Measurements from ENCODE around the gene ACTG1. TPM values are rescaled to one million over a fixed set of nuclear protein-coding genes. Genes with fewer than 3 reads are reported as not detected.

Gene ACTG1
- total and polyA plus RNA-seq, 4 donors: 347 to 1,699 (median 1,282) TPM

DNA sequence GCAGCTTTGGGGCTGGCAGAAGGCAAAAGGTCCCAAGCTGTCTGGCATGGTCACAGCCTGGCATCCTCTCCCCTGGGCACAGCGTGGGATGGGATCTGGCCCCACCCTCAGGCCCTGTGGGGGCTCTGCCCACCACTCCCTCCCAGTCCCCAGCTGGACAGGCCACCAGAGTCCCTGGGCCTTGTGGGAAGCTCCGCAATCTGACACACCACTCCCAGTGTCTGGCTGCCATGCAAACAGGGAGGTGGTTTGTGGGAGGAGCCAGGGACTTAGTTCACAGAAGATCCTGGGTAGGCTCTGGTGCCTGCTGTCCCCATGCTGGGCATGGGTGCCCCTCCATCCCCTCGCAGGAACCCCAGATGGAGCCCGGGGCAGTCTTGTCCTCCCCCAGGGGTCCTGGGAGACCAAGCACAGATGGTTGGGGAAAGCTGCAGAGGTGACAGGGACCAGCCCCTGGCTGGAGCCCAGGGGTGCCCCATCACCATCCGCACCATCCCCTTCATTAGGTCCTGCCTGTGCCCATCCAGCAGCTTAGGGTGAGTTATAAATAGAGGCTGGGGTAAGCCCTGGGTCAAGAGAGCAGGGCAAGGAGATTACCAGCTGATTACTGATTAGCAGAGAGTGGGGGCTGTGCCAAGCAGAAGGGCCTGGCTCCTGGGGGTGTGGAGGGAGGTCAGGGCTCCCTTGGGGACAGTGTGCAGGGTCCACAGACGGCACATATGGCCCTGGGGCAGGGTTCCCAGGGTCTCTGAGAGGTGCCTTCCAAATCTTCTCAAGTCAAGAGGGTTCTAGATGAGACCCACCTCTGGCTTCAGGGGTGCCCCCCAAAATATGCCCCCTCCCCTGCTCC lies 21.8 kb upstream of the ACTG1 start (continued):
- TF ChIP-seq, protein P1, sequence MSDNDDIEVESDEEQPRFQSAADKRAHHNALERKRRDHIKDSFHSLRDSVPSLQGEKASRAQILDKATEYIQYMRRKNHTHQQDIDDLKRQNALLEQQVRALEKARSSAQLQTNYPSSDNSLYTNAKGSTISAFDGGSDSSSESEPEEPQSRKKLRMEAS (IDR thresholded peaks at IDR 0.05): no peak
- TF ChIP-seq RXRA (IDR thresholded peaks at IDR 0.05) (no peak), EGR1 (IDR thresholded peaks at IDR 0.05; ENCODE audit: low read depth in 2 of 2) (no peak), RAD21 (IDR thresholded peaks at IDR 0.05) (no peak), NR2F2 (IDR thresholded peaks at IDR 0.05) (no peak), JUND (IDR thresholded peaks at IDR 0.05) (no peak), GABPA (IDR thresholded peaks at IDR 0.05 in 1 of 2, conservative IDR thresholded peaks at IDR 0.05 in 1 of 2) (no peak)
- TF ChIP-seq, protein P2, sequence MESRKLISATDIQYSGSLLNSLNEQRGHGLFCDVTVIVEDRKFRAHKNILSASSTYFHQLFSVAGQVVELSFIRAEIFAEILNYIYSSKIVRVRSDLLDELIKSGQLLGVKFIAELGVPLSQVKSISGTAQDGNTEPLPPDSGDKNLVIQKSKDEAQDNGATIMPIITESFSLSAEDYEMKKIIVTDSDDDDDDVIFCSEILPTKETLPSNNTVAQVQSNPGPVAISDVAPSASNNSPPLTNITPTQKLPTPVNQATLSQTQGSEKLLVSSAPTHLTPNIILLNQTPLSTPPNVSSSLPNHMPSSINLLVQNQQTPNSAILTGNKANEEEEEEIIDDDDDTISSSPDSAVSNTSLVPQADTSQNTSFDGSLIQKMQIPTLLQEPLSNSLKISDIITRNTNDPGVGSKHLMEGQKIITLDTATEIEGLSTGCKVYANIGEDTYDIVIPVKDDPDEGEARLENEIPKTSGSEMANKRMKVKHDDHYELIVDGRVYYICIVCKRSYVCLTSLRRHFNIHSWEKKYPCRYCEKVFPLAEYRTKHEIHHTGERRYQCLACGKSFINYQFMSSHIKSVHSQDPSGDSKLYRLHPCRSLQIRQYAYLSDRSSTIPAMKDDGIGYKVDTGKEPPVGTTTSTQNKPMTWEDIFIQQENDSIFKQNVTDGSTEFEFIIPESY (IDR thresholded peaks at IDR 0.05): no peak

DNA sequence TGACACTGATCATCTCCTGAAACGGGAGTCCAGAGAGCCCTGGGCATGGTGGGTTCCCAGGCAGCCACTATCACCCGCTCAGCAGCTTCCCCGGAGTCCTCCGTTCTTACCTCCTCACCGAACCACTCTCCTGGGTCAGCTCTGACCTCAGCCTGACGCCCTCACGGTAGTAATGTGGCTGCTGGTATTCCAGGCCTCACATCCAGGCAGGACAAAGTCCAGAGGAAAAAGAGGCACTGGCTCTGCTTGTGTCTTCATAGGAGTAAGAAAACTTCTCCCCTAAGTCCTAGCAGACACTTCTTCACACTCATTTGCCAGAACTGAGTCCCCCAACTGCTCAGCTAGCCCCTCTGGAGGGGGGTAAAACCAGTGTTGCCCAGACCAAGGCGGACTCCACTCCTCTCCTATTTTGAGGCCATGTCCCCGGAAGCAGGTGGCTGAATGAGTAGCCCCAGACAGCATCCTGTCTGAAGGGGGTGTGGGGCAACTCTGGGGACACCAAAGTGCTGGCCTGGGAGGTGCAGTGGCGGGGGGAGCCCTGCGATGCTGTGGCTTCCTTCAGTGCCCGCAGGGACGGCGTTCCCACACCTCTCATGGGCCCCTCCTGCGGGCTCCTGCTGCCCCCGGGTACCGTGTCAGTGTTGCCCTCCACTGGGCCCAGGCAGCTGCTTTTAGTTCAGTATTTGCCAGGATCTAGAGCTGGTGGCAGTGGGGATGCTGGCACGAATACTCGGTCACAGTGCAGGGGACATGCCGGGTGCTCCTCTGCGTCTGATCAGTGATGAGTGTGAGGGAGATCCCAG lies 20.9 kb upstream of the ACTG1 start:
- H3K27me3 ChIP-seq (ENCODE audit: control insufficient read depth in 4 of 4, insufficient read depth in 4 of 4, low read length in 3 of 4): peaks cover 0 to 4% (median 0%) of the 10 kb centered on the region in 4 donors
- no peak overlapping the region for H3K27ac ChIP-seq (ENCODE audit: low read depth in 1 of 2, low read length in 2 of 2)
- no peak overlapping the region for H3K9ac ChIP-seq (ENCODE audit: low read depth in 1 of 2, low read length in 2 of 2)
- DNase-seq (ENCODE audit: low spot score): no peak
- H3K4me1 ChIP-seq (ENCODE audit: control insufficient read depth in 4 of 4, insufficient read depth in 4 of 4, low read length in 3 of 4): peaks cover 0 to 6% (median 3%) of the 10 kb centered on the region in 4 donors
- TF ChIP-seq TAF1 (conservative IDR thresholded peaks at IDR 0.05) (no peak), REST (IDR thresholded peaks at IDR 0.05) (no peak), GABPA (IDR thresholded peaks at IDR 0.05 in 1 of 2, conservative IDR thresholded peaks at IDR 0.05 in 1 of 2) (no peak), SP1 (IDR thresholded peaks at IDR 0.05) (no peak), EGR1 (IDR thresholded peaks at IDR 0.05; ENCODE audit: low read depth in 2 of 2) (no peak), NR2F2 (IDR thresholded peaks at IDR 0.05) (no peak), HNF4G (IDR thresholded peaks at IDR 0.05) (no peak), CTCF (IDR thresholded peaks at IDR 0.05; ENCODE audit: low read depth, low read length, missing input control) (no peak), FOXA1 (IDR thresholded peaks at IDR 0.05) (no peak), RXRA (IDR thresholded peaks at IDR 0.05) (no peak)
- TF ChIP-seq, protein P3, sequence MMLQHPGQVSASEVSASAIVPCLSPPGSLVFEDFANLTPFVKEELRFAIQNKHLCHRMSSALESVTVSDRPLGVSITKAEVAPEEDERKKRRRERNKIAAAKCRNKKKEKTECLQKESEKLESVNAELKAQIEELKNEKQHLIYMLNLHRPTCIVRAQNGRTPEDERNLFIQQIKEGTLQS (IDR thresholded peaks at IDR 0.05): no peak
- WGBS: 62% methylated on average over 21 of the region's 21 CpGs
- H3K36me3 ChIP-seq (ENCODE audit: control insufficient read depth in 4 of 4, insufficient read depth in 3 of 4, low read depth in 1 of 4, low read length in 3 of 4): no peaks in the 10 kb centered on the region
- no peaks in the 10 kb centered on the region for H3K9me3 ChIP-seq (ENCODE audit: control insufficient read depth in 4 of 4, low read length in 3 of 4)
- H3K4me3 ChIP-seq (ENCODE audit: low read depth in 1 of 3, low read length in 3 of 3): no peak overlapping the region
